Peyer's patch (tissue), 4 donors: Measurements from ENCODE around the gene PHF11. TPM values are rescaled to one million over a fixed set of nuclear protein-coding genes. Genes with fewer than 3 reads are reported as not detected.

ENCODE experiments used
- DNase-seq, 3 donors: peaks; one replicate each; pipeline ENCODE4 v3.0.0-alpha.2; 2017 to 2019
- H3K27ac ChIP-seq, 4 donors: fragments of 200-600 bp; sonication (generic); one replicate each; pipeline ENCODE4 v1.5.1; 2016 to 2019
- H3K27me3 ChIP-seq, 2 donors: fragments of 200-600 bp; sonication (generic); one replicate each; pipeline ENCODE4 v1.5.1; 2019
- H3K36me3 ChIP-seq, 3 donors: fragments of 200-600 bp; sonication (generic); one replicate each; pipeline ENCODE4 v1.5.1; 2016 to 2019
- H3K4me1 ChIP-seq, 4 donors: fragments of 200-600 bp; sonication (generic); one replicate each; pipeline ENCODE4 v1.5.1; 2016 to 2019
- H3K4me3 ChIP-seq, 4 donors: fragments of 200-600 bp; sonication (generic); 1 replicate in 3 of 4; 2 replicates in 1 of 4; pipeline ENCODE4 v1.5.1; 2016 to 2019; ENCODE audit warnings: mild to moderate bottlenecking in 1 of 4
- H3K9me3 ChIP-seq, 4 donors: fragments of 200-600 bp; sonication (generic); one replicate each; pipeline ENCODE4 v1.5.1; 2016 to 2019; ENCODE audit warnings: mild to moderate bottlenecking in 1 of 4
- CTCF ChIP-seq, 6 experiments: fragments of 450-650 bp in 4 of 6; fragments of 200-600 bp in 2 of 6; sonication (generic) in 1 of 6; IDR thresholded peaks; one replicate each; pipeline ENCODE4 v1.5.1; 2017 to 2019; ENCODE audit warnings: antibody characterized with exemption in 6 of 6, mild to moderate bottlenecking in 3 of 6, moderate library complexity in 1 of 6
- POLR2A ChIP-seq, 2 donors: fragments of 450-650 bp; IDR thresholded peaks; one replicate each; pipeline ENCODE4 v1.5.1; 2017; ENCODE audit warnings: antibody characterized with exemption in 2 of 2, mild to moderate bottlenecking in 2 of 2, moderate library complexity in 2 of 2
- total RNA-seq, 4 donors: library from RNA; depleted of rRNA; stranded (reverse); fragments of >200 nt; gene quantifications; one replicate each; pipeline ENCODE4 v1.1.0, GENCODE V29; 2016

The PHF11 gene
- total RNA-seq, 4 donors from 2014 or later = 26.1 to 61.9 (median 57.4) TPM

- TF ChIP-seq CTCF (IDR thresholded peaks at IDR 0.05) (no peak), POLR2A (IDR thresholded peaks at IDR 0.05) (no peak)
- H3K27ac ChIP-seq = no peak overlapping the region
- H3K36me3 ChIP-seq = peaks cover 0 to 21% (median 0%) of the 10 kb centered on the region in 3 donors
Observed at GRCh38 chr13:49539746-49540145, 44.0 kb downstream of the PHF11 start.

GRCh38 chr13:49540552-49540951, 44.8 kb downstream of the PHF11 start:
- H3K27ac ChIP-seq = no peak overlapping the region
- no peak for DNase-seq
- peak overlapping the region in 1 of 4 donors; percentile 8 for H3K4me3 ChIP-seq

More at GRCh38 chr13:49539746-49540145, 44.0 kb downstream of the PHF11 start:
- no peaks in the 10 kb centered on the region for H3K27me3 ChIP-seq
- no peaks in the 10 kb centered on the region for H3K4me1 ChIP-seq
- H3K9me3 ChIP-seq = no peaks in the 10 kb centered on the region
- DNase-seq = no peak
- H3K4me3 ChIP-seq = no peak overlapping the region

GRCh38 chr13:49543656-49544055, 47.9 kb downstream of the PHF11 start:
- TF ChIP-seq CTCF (IDR thresholded peaks at IDR 0.05) (no peak), POLR2A (IDR thresholded peaks at IDR 0.05) (no peak)
- DNase-seq = no peak
- H3K36me3 ChIP-seq = peaks cover 0 to 41% (median 0%) of the 10 kb centered on the region in 3 donors
- H3K27me3 ChIP-seq = no peaks in the 10 kb centered on the region
- H3K9me3 ChIP-seq = no peaks in the 10 kb centered on the region
- no peaks in the 10 kb centered on the region for H3K4me1 ChIP-seq
- H3K4me3 ChIP-seq = no peak overlapping the region
- no peak overlapping the region for H3K27ac ChIP-seq

More at GRCh38 chr13:49540552-49540951, 44.8 kb downstream of the PHF11 start:
- Histone ChIP-seq H3K9me3 (no peaks in the 10 kb centered on the region), H3K4me1 (no peaks in the 10 kb centered on the region), H3K36me3 (peaks cover 0 to 26% (median 0%) of the 10 kb centered on the region in 3 donors), H3K27me3 (no peaks in the 10 kb centered on the region)
- no peak for TF ChIP-seq POLR2A (IDR thresholded peaks at IDR 0.05)

- no peak for DNase-seq
- H3K36me3 ChIP-seq = peaks cover 0 to 34% (median 0%) of the 10 kb centered on the region in 3 donors
- H3K27me3 ChIP-seq = no peaks in the 10 kb centered on the region
- no peak for TF ChIP-seq CTCF (IDR thresholded peaks at IDR 0.05)
- TF ChIP-seq POLR2A (IDR thresholded peaks at IDR 0.05) = no peak
- no peak overlapping the region for H3K4me3 ChIP-seq
- no peaks in the 10 kb centered on the region for H3K4me1 ChIP-seq
- H3K9me3 ChIP-seq = no peaks in the 10 kb centered on the region
- H3K27ac ChIP-seq = no peak overlapping the region
Observed at GRCh38 chr13:49545661-49546060, 49.9 kb downstream of the PHF11 start.

- no peak overlapping the region for H3K27ac ChIP-seq
- no peaks in the 10 kb centered on the region for H3K27me3 ChIP-seq
- H3K4me1 ChIP-seq = no peaks in the 10 kb centered on the region
- no peaks in the 10 kb centered on the region for H3K9me3 ChIP-seq
- TF ChIP-seq CTCF (IDR thresholded peaks at IDR 0.05) (no peak), POLR2A (IDR thresholded peaks at IDR 0.05) (no peak)
- no peak overlapping the region for H3K4me3 ChIP-seq
- no peak for DNase-seq
- peaks cover 0 to 29% (median 0%) of the 10 kb centered on the region in 3 donors for H3K36me3 ChIP-seq
Observed at GRCh38 chr13:49546561-49546960, 50.8 kb downstream of the PHF11 start.

- DNase-seq = no peak
- H3K4me3 ChIP-seq = no peak overlapping the region
- H3K9me3 ChIP-seq = no peaks in the 10 kb centered on the region
- no peaks in the 10 kb centered on the region for H3K27me3 ChIP-seq
- no peak overlapping the region for H3K27ac ChIP-seq
- H3K4me1 ChIP-seq = no peaks in the 10 kb centered on the region
- no peak for TF ChIP-seq CTCF (IDR thresholded peaks at IDR 0.05)
- TF ChIP-seq POLR2A (IDR thresholded peaks at IDR 0.05) = no peak
- peaks cover 0 to 28% (median 0%) of the 10 kb centered on the region in 3 donors for H3K36me3 ChIP-seq
Observed at GRCh38 chr13:49549289-49549688, 53.5 kb downstream of the PHF11 start.
